ENCODE data around the gene SLC29A4.

- TF ChIP-seq POLR2A (IDR thresholded peaks at IDR 0.05), result no peak
- TF ChIP-seq, protein P1, sequence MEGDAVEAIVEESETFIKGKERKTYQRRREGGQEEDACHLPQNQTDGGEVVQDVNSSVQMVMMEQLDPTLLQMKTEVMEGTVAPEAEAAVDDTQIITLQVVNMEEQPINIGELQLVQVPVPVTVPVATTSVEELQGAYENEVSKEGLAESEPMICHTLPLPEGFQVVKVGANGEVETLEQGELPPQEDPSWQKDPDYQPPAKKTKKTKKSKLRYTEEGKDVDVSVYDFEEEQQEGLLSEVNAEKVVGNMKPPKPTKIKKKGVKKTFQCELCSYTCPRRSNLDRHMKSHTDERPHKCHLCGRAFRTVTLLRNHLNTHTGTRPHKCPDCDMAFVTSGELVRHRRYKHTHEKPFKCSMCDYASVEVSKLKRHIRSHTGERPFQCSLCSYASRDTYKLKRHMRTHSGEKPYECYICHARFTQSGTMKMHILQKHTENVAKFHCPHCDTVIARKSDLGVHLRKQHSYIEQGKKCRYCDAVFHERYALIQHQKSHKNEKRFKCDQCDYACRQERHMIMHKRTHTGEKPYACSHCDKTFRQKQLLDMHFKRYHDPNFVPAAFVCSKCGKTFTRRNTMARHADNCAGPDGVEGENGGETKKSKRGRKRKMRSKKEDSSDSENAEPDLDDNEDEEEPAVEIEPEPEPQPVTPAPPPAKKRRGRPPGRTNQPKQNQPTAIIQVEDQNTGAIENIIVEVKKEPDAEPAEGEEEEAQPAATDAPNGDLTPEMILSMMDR (IDR thresholded peaks at IDR 0.05 in 8 of 11, conservative IDR thresholded peaks at IDR 0.05 in 3 of 11), result no peak
Observed at GRCh38 chr7:5286933-5287332, 4.2 kb downstream of the SLC29A4 start.

Measured in spleen (tissue), 7 donors.